ENCODE results near the gene LPCAT2. TPM values are rescaled to one million over a fixed set of nuclear protein-coding genes. Genes with fewer than 3 reads are reported as not detected.

LPCAT2 gene
- total and polyA plus RNA-seq, 2 of the 13 experiments (the other 11 are each of a cell fraction or from before 2014, with no cell fraction given), result 9.9 to 17.6 TPM

DNA sequence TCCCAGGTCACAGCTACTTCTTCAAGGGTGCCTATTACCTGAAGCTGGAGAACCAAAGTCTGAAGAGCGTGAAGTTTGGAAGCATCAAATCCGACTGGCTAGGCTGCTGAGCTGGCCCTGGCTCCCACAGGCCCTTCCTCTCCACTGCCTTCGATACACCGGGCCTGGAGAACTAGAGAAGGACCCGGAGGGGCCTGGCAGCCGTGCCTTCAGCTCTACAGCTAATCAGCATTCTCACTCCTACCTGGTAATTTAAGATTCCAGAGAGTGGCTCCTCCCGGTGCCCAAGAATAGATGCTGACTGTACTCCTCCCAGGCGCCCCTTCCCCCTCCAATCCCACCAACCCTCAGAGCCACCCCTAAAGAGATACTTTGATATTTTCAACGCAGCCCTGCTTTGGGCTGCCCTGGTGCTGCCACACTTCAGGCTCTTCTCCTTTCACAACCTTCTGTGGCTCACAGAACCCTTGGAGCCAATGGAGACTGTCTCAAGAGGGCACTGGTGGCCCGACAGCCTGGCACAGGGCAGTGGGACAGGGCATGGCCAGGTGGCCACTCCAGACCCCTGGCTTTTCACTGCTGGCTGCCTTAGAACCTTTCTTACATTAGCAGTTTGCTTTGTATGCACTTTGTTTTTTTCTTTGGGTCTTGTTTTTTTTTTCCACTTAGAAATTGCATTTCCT lies 3.4 kb upstream of the LPCAT2 start:
- peaks cover 2% of the 10 kb centered on the region for H3K79me2 ChIP-seq (ENCODE audit: insufficient read depth, low read length)
- ChIA-PET POLR2A (no interaction called here), CTCF (ENCODE audit: low intra/inter-chr PET ratio, low total read pairs) (no interaction called here)
- WGBS (ENCODE audit: low lambda C conversion rate), result 67% methylated on average over 9 of the region's 10 CpGs
- peak overlapping the region; percentile 59 for H3K4me2 ChIP-seq (ENCODE audit: low read depth, low read length)
- H3K9ac ChIP-seq (ENCODE audit: insufficient read depth, low read depth, low read length), result no peak overlapping the region
- H2AFZ ChIP-seq (ENCODE audit: low read length), result no peak overlapping the region
- no peaks in the 10 kb centered on the region for H3K36me3 ChIP-seq (replicated peaks in 1 of 2; ENCODE audit: control insufficient read depth in 1 of 2, insufficient read depth in 2 of 2, low read length in 2 of 2)
- intact Hi-C loops (cut with micrococcal nuclease; ENCODE audit: unreplicated experiment) (loop anchor here (5.0 kb wide), 1 partner anchor 117 kb away; no protein-coding TSS in a partner anchor), in situ Hi-C loops (cut with HindIII; ENCODE audit: extremely low pct_ligation_motif_present, low pct_unique_long_range_greater_than_20kb) (no loop called here)
- H3K4me3 ChIP-seq (replicated peaks in 1 of 3; ENCODE audit: insufficient read depth in 1 of 3, low read depth in 2 of 3, low read length in 3 of 3), result peak overlapping the region in 1 of 3 experiments; percentile 31; a peak in 1 of 6 replicates
- no peaks in the 10 kb centered on the region for H3K9me3 ChIP-seq (ENCODE audit: low read length)
- H3K27me3 ChIP-seq (ENCODE audit: control insufficient read depth in 1 of 2, insufficient read depth in 2 of 2, low read length in 2 of 2), result no peaks in the 10 kb centered on the region
- no peak for FAIRE-seq
- peaks cover 55% of the 10 kb centered on the region for H3K4me1 ChIP-seq (ENCODE audit: insufficient read depth, low read length)
- no TSS peak for BruUV-seq (replicated peaks)
- no peak for DNase-seq (ENCODE audit: low spot score)
- H4K20me1 ChIP-seq (ENCODE audit: insufficient read depth, low read length), result no peaks in the 10 kb centered on the region
- no peak overlapping the region for H3K27ac ChIP-seq (ENCODE audit: extremely low read length, insufficient read depth, low read length)
- ATAC-seq, result no peak
- TF ChIP-seq RFX3 (CRISPR knock-in tag; IDR thresholded peaks at IDR 0.05) (no peak), SALL1 (CRISPR knock-in tag; IDR thresholded peaks at IDR 0.05) (no peak), ZNF343 (CRISPR knock-in tag; IDR thresholded peaks at IDR 0.05) (no peak), MBNL3 (CRISPR knock-in tag; conservative IDR thresholded peaks at IDR 0.05) (no peak), ZNF264 (CRISPR knock-in tag; IDR thresholded peaks at IDR 0.05) (no peak), U2AF1 (optimal IDR thresholded peaks at IDR 0.05; ENCODE audit: low read depth, low read length) (no peak), BRCA1 (CRISPR knock-in tag; IDR thresholded peaks at IDR 0.05) (no peak), HMG20B (CRISPR knock-in tag; conservative IDR thresholded peaks at IDR 0.05) (no peak)
- TF ChIP-seq, protein P1, sequence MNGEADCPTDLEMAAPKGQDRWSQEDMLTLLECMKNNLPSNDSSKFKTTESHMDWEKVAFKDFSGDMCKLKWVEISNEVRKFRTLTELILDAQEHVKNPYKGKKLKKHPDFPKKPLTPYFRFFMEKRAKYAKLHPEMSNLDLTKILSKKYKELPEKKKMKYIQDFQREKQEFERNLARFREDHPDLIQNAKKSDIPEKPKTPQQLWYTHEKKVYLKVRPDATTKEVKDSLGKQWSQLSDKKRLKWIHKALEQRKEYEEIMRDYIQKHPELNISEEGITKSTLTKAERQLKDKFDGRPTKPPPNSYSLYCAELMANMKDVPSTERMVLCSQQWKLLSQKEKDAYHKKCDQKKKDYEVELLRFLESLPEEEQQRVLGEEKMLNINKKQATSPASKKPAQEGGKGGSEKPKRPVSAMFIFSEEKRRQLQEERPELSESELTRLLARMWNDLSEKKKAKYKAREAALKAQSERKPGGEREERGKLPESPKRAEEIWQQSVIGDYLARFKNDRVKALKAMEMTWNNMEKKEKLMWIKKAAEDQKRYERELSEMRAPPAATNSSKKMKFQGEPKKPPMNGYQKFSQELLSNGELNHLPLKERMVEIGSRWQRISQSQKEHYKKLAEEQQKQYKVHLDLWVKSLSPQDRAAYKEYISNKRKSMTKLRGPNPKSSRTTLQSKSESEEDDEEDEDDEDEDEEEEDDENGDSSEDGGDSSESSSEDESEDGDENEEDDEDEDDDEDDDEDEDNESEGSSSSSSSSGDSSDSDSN (CRISPR knock-in tag; IDR thresholded peaks at IDR 0.05), result peak; percentile 32; the same call in 1 of the 2 replicates
- TF ChIP-seq, protein P2, sequence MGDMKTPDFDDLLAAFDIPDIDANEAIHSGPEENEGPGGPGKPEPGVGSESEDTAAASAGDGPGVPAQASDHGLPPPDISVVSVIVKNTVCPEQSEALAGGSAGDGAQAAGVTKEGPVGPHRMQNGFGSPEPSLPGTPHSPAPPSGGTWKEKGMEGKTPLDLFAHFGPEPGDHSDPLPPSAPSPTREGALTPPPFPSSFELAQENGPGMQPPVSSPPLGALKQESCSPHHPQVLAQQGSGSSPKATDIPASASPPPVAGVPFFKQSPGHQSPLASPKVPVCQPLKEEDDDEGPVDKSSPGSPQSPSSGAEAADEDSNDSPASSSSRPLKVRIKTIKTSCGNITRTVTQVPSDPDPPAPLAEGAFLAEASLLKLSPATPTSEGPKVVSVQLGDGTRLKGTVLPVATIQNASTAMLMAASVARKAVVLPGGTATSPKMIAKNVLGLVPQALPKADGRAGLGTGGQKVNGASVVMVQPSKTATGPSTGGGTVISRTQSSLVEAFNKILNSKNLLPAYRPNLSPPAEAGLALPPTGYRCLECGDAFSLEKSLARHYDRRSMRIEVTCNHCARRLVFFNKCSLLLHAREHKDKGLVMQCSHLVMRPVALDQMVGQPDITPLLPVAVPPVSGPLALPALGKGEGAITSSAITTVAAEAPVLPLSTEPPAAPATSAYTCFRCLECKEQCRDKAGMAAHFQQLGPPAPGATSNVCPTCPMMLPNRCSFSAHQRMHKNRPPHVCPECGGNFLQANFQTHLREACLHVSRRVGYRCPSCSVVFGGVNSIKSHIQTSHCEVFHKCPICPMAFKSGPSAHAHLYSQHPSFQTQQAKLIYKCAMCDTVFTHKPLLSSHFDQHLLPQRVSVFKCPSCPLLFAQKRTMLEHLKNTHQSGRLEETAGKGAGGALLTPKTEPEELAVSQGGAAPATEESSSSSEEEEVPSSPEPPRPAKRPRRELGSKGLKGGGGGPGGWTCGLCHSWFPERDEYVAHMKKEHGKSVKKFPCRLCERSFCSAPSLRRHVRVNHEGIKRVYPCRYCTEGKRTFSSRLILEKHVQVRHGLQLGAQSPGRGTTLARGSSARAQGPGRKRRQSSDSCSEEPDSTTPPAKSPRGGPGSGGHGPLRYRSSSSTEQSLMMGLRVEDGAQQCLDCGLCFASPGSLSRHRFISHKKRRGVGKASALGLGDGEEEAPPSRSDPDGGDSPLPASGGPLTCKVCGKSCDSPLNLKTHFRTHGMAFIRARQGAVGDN (CRISPR knock-in tag; IDR thresholded peaks at IDR 0.05), result 0 out of 2 replicates have a peak, but pooled peaks have one; percentile 10
- TF ChIP-seq, protein P3, sequence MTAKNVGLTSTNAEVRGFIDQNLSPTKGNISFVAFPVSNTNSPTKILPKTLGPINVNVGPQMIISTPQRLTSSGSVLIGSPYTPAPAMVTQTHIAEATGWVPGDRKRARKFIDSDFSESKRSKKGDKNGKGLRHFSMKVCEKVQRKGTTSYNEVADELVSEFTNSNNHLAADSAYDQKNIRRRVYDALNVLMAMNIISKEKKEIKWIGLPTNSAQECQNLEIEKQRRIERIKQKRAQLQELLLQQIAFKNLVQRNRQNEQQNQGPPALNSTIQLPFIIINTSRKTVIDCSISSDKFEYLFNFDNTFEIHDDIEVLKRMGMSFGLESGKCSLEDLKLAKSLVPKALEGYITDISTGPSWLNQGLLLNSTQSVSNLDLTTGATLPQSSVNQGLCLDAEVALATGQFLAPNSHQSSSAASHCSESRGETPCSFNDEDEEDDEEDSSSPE (CRISPR knock-in tag; IDR thresholded peaks at IDR 0.05), result no peak
- TF ChIP-seq, protein P4, sequence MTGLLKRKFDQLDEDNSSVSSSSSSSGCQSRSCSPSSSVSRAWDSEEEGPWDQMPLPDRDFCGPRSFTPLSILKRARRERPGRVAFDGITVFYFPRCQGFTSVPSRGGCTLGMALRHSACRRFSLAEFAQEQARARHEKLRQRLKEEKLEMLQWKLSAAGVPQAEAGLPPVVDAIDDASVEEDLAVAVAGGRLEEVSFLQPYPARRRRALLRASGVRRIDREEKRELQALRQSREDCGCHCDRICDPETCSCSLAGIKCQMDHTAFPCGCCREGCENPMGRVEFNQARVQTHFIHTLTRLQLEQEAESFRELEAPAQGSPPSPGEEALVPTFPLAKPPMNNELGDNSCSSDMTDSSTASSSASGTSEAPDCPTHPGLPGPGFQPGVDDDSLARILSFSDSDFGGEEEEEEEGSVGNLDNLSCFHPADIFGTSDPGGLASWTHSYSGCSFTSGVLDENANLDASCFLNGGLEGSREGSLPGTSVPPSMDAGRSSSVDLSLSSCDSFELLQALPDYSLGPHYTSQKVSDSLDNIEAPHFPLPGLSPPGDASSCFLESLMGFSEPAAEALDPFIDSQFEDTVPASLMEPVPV (CRISPR knock-in tag; IDR thresholded peaks at IDR 0.05), result no peak
- TF ChIP-seq, protein P5, sequence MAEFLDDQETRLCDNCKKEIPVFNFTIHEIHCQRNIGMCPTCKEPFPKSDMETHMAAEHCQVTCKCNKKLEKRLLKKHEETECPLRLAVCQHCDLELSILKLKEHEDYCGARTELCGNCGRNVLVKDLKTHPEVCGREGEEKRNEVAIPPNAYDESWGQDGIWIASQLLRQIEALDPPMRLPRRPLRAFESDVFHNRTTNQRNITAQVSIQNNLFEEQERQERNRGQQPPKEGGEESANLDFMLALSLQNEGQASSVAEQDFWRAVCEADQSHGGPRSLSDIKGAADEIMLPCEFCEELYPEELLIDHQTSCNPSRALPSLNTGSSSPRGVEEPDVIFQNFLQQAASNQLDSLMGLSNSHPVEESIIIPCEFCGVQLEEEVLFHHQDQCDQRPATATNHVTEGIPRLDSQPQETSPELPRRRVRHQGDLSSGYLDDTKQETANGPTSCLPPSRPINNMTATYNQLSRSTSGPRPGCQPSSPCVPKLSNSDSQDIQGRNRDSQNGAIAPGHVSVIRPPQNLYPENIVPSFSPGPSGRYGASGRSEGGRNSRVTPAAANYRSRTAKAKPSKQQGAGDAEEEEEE (CRISPR knock-in tag; IDR thresholded peaks at IDR 0.05; ENCODE audit: borderline replicate concordance), result no peak

All from HepG2 (cell line).